ENCODE data around the gene TINCR.

The TINCR gene

GRCh38 chr19:5572556-5573286 lies 5.0 kb upstream of the TINCR start:
- Histone ChIP-seq H3K27me3 (ENCODE audit: insufficient read depth, poor library complexity, severe bottlenecking) (no peaks in the 10 kb centered on the region), H3K27ac (replicated peaks) (no peak overlapping the region), H3K4me3 (replicated peaks; ENCODE audit: insufficient read depth, low read length) (no peak overlapping the region)
- TF ChIP-seq SPI1 (IDR thresholded peaks at IDR 0.05; ENCODE audit: borderline replicate concordance, low read depth) (no peak), POLR2AphosphoS5 (IDR thresholded peaks at IDR 0.05; ENCODE audit: low read depth) (no peak), GABPA (IDR thresholded peaks at IDR 0.05; ENCODE audit: low read depth) (no peak)
- TF ChIP-seq, protein P1, sequence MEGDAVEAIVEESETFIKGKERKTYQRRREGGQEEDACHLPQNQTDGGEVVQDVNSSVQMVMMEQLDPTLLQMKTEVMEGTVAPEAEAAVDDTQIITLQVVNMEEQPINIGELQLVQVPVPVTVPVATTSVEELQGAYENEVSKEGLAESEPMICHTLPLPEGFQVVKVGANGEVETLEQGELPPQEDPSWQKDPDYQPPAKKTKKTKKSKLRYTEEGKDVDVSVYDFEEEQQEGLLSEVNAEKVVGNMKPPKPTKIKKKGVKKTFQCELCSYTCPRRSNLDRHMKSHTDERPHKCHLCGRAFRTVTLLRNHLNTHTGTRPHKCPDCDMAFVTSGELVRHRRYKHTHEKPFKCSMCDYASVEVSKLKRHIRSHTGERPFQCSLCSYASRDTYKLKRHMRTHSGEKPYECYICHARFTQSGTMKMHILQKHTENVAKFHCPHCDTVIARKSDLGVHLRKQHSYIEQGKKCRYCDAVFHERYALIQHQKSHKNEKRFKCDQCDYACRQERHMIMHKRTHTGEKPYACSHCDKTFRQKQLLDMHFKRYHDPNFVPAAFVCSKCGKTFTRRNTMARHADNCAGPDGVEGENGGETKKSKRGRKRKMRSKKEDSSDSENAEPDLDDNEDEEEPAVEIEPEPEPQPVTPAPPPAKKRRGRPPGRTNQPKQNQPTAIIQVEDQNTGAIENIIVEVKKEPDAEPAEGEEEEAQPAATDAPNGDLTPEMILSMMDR (IDR thresholded peaks at IDR 0.05; ENCODE audit: insufficient read depth, low read length): no peak
- TF ChIP-seq, protein P2, sequence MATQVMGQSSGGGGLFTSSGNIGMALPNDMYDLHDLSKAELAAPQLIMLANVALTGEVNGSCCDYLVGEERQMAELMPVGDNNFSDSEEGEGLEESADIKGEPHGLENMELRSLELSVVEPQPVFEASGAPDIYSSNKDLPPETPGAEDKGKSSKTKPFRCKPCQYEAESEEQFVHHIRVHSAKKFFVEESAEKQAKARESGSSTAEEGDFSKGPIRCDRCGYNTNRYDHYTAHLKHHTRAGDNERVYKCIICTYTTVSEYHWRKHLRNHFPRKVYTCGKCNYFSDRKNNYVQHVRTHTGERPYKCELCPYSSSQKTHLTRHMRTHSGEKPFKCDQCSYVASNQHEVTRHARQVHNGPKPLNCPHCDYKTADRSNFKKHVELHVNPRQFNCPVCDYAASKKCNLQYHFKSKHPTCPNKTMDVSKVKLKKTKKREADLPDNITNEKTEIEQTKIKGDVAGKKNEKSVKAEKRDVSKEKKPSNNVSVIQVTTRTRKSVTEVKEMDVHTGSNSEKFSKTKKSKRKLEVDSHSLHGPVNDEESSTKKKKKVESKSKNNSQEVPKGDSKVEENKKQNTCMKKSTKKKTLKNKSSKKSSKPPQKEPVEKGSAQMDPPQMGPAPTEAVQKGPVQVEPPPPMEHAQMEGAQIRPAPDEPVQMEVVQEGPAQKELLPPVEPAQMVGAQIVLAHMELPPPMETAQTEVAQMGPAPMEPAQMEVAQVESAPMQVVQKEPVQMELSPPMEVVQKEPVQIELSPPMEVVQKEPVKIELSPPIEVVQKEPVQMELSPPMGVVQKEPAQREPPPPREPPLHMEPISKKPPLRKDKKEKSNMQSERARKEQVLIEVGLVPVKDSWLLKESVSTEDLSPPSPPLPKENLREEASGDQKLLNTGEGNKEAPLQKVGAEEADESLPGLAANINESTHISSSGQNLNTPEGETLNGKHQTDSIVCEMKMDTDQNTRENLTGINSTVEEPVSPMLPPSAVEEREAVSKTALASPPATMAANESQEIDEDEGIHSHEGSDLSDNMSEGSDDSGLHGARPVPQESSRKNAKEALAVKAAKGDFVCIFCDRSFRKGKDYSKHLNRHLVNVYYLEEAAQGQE (IDR thresholded peaks at IDR 0.05; ENCODE audit: insufficient replicate concordance, low read depth): no peak
- no peak for DNase-seq (ENCODE audit: low read depth in 1 of 2, low spot score in 1 of 2)

- H3K4me3 ChIP-seq (replicated peaks; ENCODE audit: insufficient read depth, low read length): no peak overlapping the region
- TF ChIP-seq, protein P1 (IDR thresholded peaks at IDR 0.05; ENCODE audit: insufficient read depth, low read length): no peak
- no peak for TF ChIP-seq SPI1 (IDR thresholded peaks at IDR 0.05; ENCODE audit: borderline replicate concordance, low read depth)
- no peak for TF ChIP-seq GABPA (IDR thresholded peaks at IDR 0.05; ENCODE audit: low read depth)
- no peak for TF ChIP-seq POLR2AphosphoS5 (IDR thresholded peaks at IDR 0.05; ENCODE audit: low read depth)
- TF ChIP-seq, protein P2 (IDR thresholded peaks at IDR 0.05; ENCODE audit: insufficient replicate concordance, low read depth): no peak
- DNase-seq (ENCODE audit: low read depth in 1 of 2, low spot score in 1 of 2): no peak
- no peaks in the 10 kb centered on the region for H3K27me3 ChIP-seq (ENCODE audit: insufficient read depth, poor library complexity, severe bottlenecking)
- H3K27ac ChIP-seq (replicated peaks): no peak overlapping the region
These were observed 4.0 kb upstream of the TINCR start for GRCh38 chr19:5571777-5572176.

- Histone ChIP-seq H3K4me3 (replicated peaks; ENCODE audit: insufficient read depth, low read length) (no peak overlapping the region), H3K27ac (replicated peaks) (no peak overlapping the region), H3K27me3 (ENCODE audit: insufficient read depth, poor library complexity, severe bottlenecking) (no peaks in the 10 kb centered on the region)
- DNase-seq (ENCODE audit: low read depth in 1 of 2, low spot score in 1 of 2): no peak
- TF ChIP-seq, protein P1 (IDR thresholded peaks at IDR 0.05; ENCODE audit: insufficient read depth, low read length): no peak
- TF ChIP-seq SPI1 (IDR thresholded peaks at IDR 0.05; ENCODE audit: borderline replicate concordance, low read depth): no peak
- TF ChIP-seq, protein P2 (IDR thresholded peaks at IDR 0.05; ENCODE audit: insufficient replicate concordance, low read depth): no peak
- no peak for TF ChIP-seq GABPA (IDR thresholded peaks at IDR 0.05; ENCODE audit: low read depth)
- TF ChIP-seq POLR2AphosphoS5 (IDR thresholded peaks at IDR 0.05; ENCODE audit: low read depth): no peak
These were observed 236 bp upstream of the TINCR start for GRCh38 chr19:5567970-5568407.

Measured in HL-60 (cell line).